Thymus (tissue), 11 donors: ENCODE data around the gene AAK1. TPM values are rescaled to one million over a fixed set of nuclear protein-coding genes. Genes with fewer than 3 reads are reported as not detected.

Source experiments
- DNase-seq, 9 donors: peaks; one replicate each; pipeline ENCODE4 v3.0.0-alpha.2; 2013; ENCODE audit warnings: low spot score in 9 of 9, low read depth in 6 of 9, missing footprints in 1 of 9
- H3K27ac ChIP-seq, 2 donors: one replicate each; pipeline ENCODE4 v1.5.1; 2013; ENCODE audit warnings: control low read depth in 1 of 2, low read depth in 1 of 2, low read length in 1 of 2, mild to moderate bottlenecking in 1 of 2, moderate library complexity in 1 of 2
- H3K27me3 ChIP-seq, 2 donors: one replicate each; pipeline ENCODE4 v1.5.1; 2013; ENCODE audit warnings: low read length in 1 of 2; ENCODE audit not compliant: control insufficient read depth in 2 of 2, insufficient read depth in 1 of 2
- H3K36me3 ChIP-seq, 2 donors: one replicate each; pipeline ENCODE4 v1.5.1; 2013; ENCODE audit warnings: low read length in 1 of 2, mild to moderate bottlenecking in 1 of 2, moderate library complexity in 1 of 2; ENCODE audit not compliant: control insufficient read depth in 2 of 2, insufficient read depth in 2 of 2
- H3K4me1 ChIP-seq, 2 donors: one replicate each; pipeline ENCODE4 v1.5.1; 2013; ENCODE audit warnings: low read length in 2 of 2; ENCODE audit not compliant: control insufficient read depth in 2 of 2, insufficient read depth in 2 of 2
- H3K4me3 ChIP-seq, 2 donors: one replicate each; pipeline ENCODE4 v1.5.1; 2013; ENCODE audit warnings: low read length in 2 of 2, control low read depth in 1 of 2, mild to moderate bottlenecking in 1 of 2
- H3K9me3 ChIP-seq, 2 donors: one replicate each; pipeline ENCODE4 v1.5.1; 2013; ENCODE audit warnings: low read length in 1 of 2, mild to moderate bottlenecking in 1 of 2; ENCODE audit not compliant: control insufficient read depth in 2 of 2, insufficient read depth in 1 of 2
- WGBS: extraction: QIAGEN DNeasy Blood & Tissue Kit; methylation state at CpG from one replicate; pipeline ENCODE4 v1.1.7; 2013; 5-methylcytosine and 5-hydroxymethylcytosine counted together
- polyA plus RNA-seq: library from polyadenylated mRNA; stranded (reverse); fragments of 200-250 nt; gene quantifications from one replicate; pipeline ENCODE4 v1.2.3, GENCODE V29; 2013
- total RNA-seq: library from RNA; stranded (reverse); fragments of 120-200 nt; gene quantifications from one replicate; pipeline ENCODE4 v1.2.4, GENCODE V29; 2013
- donor health status: healthy.

The AAK1 gene
- total and polyA plus RNA-seq, 2 donors, result 17.4 to 26.6 TPM

DNA sequence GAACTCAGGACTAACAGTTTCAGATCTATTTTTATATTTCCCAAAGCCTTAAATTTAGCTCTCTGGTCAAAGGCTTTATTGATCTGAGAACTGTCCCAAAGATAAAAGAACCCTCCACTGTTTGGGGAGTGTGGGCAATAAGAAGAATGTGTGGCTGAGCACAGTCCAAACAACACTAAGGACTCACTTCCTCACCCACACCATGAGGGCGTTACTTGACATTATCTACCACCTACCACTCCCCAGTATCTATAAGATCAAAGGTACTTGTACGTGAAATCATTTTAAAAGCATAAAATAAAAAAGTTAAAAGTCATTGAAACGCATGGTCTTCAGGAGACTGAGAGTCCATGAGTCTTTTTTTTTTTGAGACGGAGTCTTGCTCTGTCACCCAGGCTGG lies 151.7 kb downstream of the AAK1 start:
- no peak for DNase-seq
- H3K27me3 ChIP-seq, result no peaks in the 10 kb centered on the region
- H3K4me3 ChIP-seq, result no peak overlapping the region
- WGBS, result 92% methylated on average over 4 of the region's 4 CpGs
- no peaks in the 10 kb centered on the region for H3K9me3 ChIP-seq
- no peak overlapping the region for H3K27ac ChIP-seq
- peaks cover 9 to 24% of the 10 kb centered on the region in 2 donors for H3K36me3 ChIP-seq
- H3K4me1 ChIP-seq, result no peaks in the 10 kb centered on the region

DNA sequence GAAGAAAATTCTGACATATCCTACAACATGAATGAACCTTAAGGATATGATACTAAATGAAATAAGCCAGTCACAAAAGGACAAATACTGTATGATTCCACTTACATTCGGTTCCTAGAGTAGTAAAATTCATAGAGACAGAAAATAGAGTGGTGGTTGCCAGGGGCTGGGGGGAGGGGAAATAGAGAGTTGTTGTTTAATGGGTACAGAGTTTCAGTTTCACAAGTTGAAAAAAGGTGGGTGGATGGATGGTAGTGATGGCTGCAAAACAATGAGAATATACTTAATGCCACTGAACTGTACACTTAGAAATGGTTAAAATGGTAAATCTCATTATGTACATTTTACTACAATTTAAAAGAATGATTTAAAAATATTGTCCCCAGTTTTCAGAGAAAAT lies 153.1 kb downstream of the AAK1 start:
- Histone ChIP-seq H3K36me3 (peaks cover 14 to 31% of the 10 kb centered on the region in 2 donors), H3K27ac (no peak overlapping the region)
- 96% methylated on average over 1 of the region's 1 CpG for WGBS

GRCh38 chr2:69489793-69490192 lies 153.7 kb downstream of the AAK1 start:
- 96% methylated on average over 6 of the region's 6 CpGs for WGBS
- Histone ChIP-seq H3K4me1 (no peaks in the 10 kb centered on the region), H3K4me3 (no peak overlapping the region), H3K27ac (no peak overlapping the region), H3K36me3 (peaks cover 14 to 25% of the 10 kb centered on the region in 2 donors), H3K9me3 (no peaks in the 10 kb centered on the region), H3K27me3 (no peaks in the 10 kb centered on the region)
- DNase-seq, result no peak

More for the DNA sequence above, 153.1 kb downstream of the AAK1 start:
- Histone ChIP-seq H3K4me3 (no peak overlapping the region), H3K27me3 (no peaks in the 10 kb centered on the region), H3K4me1 (no peaks in the 10 kb centered on the region), H3K9me3 (no peaks in the 10 kb centered on the region)
- peak in 1 of 9 donors; percentile 18 for DNase-seq

DNA sequence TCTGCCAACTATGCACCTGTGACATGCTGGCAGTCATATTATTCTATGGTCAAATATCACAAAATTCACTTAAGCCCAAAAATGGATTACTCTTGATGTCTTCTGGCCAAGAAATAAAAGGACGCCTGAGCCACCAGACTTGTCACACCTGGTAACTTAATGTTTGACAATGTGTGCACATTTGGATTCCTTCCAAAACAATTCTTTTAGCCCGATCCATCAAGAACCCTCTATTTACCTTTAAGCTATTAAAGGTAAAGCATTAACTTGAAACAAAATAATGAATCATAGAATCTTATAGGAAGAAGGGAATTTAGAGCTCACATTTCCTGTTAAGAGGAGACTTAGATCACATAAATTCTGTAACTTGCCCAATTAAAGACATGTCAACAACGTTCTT lies 159.8 kb downstream of the AAK1 start:
- DNase-seq, result no peak
- Histone ChIP-seq H3K27me3 (no peaks in the 10 kb centered on the region), H3K4me1 (no peaks in the 10 kb centered on the region), H3K27ac (no peak overlapping the region), H3K9me3 (no peaks in the 10 kb centered on the region), H3K36me3 (peaks cover 8 to 26% of the 10 kb centered on the region in 2 donors), H3K4me3 (no peak overlapping the region)
- 92% methylated on average over 3 of the region's 3 CpGs for WGBS

DNA sequence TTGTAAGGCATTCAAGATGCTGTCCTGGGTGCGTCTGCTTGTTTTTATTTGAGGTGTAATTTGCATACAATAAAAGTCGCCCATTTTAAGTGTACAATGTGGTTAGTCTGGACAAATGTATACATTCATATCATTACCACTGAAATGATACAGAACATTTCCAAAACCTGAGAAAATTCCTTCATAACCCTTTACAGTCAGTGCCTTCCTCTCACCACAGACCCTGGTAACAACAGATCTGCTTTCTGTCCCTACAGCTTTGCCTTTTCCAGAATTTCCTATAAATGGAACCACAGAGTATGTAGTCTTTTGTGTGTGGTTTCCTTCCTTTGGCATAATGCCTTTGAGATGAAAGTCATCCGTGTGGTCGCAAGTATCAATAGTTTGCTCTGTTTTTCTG lies 160.5 kb downstream of the AAK1 start:
- WGBS, result 95% methylated on average over 4 of the region's 4 CpGs
- Histone ChIP-seq H3K27ac (no peak overlapping the region), H3K36me3 (peaks cover 7 to 25% of the 10 kb centered on the region in 2 donors), H3K27me3 (no peaks in the 10 kb centered on the region), H3K9me3 (no peaks in the 10 kb centered on the region), H3K4me1 (no peaks in the 10 kb centered on the region), H3K4me3 (no peak overlapping the region)
- no peak for DNase-seq

DNA sequence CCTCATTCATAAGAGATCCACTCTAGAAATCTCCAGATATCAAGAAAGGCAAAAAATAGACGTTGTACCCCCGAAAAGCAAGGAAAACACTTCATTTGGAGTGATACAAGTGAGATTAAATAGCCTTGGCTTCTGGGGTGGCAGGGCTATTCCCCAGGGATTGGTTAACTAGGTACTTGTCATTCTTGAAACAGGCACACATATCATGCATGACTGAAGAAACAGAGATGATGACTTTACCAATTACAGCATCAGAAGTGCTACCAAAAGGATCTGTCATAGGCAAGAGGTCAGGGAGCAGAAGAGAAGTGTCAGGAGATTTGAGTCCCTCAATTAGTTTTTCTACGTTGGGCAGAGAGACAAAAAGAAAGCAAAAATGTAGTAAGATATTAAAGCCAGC lies 161.1 kb downstream of the AAK1 start:
- Histone ChIP-seq H3K4me3 (no peak overlapping the region), H3K36me3 (peaks cover 5 to 25% of the 10 kb centered on the region in 2 donors), H3K9me3 (no peaks in the 10 kb centered on the region), H3K27ac (no peak overlapping the region), H3K4me1 (no peaks in the 10 kb centered on the region), H3K27me3 (no peaks in the 10 kb centered on the region)
- WGBS, result 96% methylated on average over 3 of the region's 3 CpGs
- DNase-seq, result no peak

DNA sequence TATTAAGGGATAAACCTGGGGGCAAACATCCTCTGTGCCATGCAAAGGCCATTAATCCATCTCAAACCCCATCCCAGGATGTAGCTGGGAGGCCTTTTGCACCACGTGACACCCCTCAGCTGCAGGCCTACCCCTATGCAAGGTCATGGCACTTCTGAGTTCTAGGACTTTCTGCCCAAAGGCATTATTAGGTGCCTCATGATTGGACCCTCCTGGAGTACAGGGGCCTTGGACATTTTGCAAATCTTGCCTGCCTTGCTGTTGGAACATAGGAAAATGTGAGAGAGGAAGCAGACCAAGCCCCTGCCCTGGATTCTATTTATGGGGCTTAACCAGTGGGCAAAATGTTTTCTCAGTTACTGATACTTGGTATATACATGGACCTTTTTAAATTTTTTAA lies 162.1 kb downstream of the AAK1 start:
- H3K4me1 ChIP-seq, result no peaks in the 10 kb centered on the region
- H3K27ac ChIP-seq, result no peak overlapping the region
- WGBS, result 100% methylated on average over 1 of the region's 1 CpG
- peaks cover 5 to 23% of the 10 kb centered on the region in 2 donors for H3K36me3 ChIP-seq
- H3K9me3 ChIP-seq, result no peaks in the 10 kb centered on the region
- no peaks in the 10 kb centered on the region for H3K27me3 ChIP-seq
- no peak for DNase-seq
- no peak overlapping the region for H3K4me3 ChIP-seq

GRCh38 chr2:69477627-69478026 lies 165.9 kb downstream of the AAK1 start:
- WGBS, result 72% methylated on average over 1 of the region's 1 CpG
- no peak for DNase-seq
- no peaks in the 10 kb centered on the region for H3K9me3 ChIP-seq
- peaks cover 0 to 23% of the 10 kb centered on the region in 2 donors for H3K36me3 ChIP-seq
- no peaks in the 10 kb centered on the region for H3K27me3 ChIP-seq
- no peaks in the 10 kb centered on the region for H3K4me1 ChIP-seq
- H3K4me3 ChIP-seq, result no peak overlapping the region
- H3K27ac ChIP-seq, result no peak overlapping the region

DNA sequence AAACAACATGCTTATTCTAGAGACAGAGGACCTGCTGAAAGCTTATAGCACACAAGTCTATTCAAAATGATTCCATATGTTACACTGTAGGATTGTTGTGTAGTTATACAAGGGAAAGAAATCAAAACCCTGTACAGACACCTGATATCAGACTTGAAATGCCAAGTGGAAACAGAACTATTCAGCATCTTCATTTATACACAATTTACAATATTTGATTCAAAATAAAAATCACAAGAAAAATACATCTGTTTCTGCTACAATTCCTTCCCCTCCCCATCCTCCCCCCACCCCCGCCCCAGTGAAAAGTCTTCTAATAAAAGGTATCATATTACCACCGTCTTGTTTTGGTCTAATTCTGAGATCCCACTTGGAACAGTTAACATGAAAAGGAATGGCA lies 168.9 kb downstream of the AAK1 start:
- Histone ChIP-seq H3K27ac (no peak overlapping the region), H3K4me1 (no peaks in the 10 kb centered on the region), H3K4me3 (no peak overlapping the region), H3K27me3 (no peaks in the 10 kb centered on the region), H3K36me3 (peaks cover 0 to 8% of the 10 kb centered on the region in 2 donors), H3K9me3 (no peaks in the 10 kb centered on the region)
- DNase-seq, result no peak
- WGBS, result 98% methylated on average over 2 of the region's 2 CpGs

DNA sequence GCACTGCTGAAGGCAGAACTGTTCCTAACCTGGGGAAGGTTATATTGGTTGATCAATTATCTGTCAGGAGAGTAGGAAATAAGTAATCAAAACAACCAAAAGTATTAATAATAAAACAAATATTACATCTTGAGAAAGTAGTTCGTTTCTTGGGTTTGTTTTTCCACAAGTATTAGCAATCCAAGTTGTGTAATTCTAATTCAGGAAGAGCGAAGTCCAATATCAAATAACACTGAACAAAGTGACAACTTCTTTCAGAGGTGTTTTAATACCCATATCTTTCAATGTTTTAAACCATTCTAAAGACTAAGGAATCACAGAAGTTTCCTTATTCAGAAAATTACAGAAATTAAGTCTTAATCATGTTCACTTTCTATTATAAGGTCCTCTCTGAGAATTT lies 171.7 kb downstream of the AAK1 start:
- no peak overlapping the region for H3K4me3 ChIP-seq
- 96% methylated on average over 2 of the region's 2 CpGs for WGBS
- no peaks in the 10 kb centered on the region for H3K27me3 ChIP-seq
- H3K36me3 ChIP-seq, result peaks cover 0 to 5% of the 10 kb centered on the region in 2 donors
- no peaks in the 10 kb centered on the region for H3K4me1 ChIP-seq
- no peaks in the 10 kb centered on the region for H3K9me3 ChIP-seq
- DNase-seq, result no peak
- H3K27ac ChIP-seq, result no peak overlapping the region
